Chondrocyte (in vitro differentiated cells): ENCODE results near the gene SLC7A6OS. TPM values are rescaled to one million over a fixed set of nuclear protein-coding genes. Genes with fewer than 3 reads are reported as not detected.

Experiments used
- DNase-seq: peaks from one replicate; pipeline ENCODE4 v3.0.0; 2021; ENCODE audit warnings: mixed read lengths, low spot score
- H3K27ac Mint-ChIP-seq: one replicate; pipeline ENCODE4 v1.8.0; 2021; ENCODE audit warnings: mild to moderate bottlenecking, moderate library complexity, mixed read lengths; ENCODE audit not compliant: unreplicated experiment
- H3K27me3 Mint-ChIP-seq: 2 replicates; pipeline ENCODE4 v1.8.0; 2021; ENCODE audit warnings: low read depth, mixed read lengths
- H3K36me3 Mint-ChIP-seq: 2 replicates; pipeline ENCODE4 v1.8.0; 2021; ENCODE audit warnings: low read depth, mixed read lengths
- H3K4me1 Mint-ChIP-seq: 2 replicates; pipeline ENCODE4 v1.8.0; 2021; ENCODE audit warnings: low read depth, mild to moderate bottlenecking, mixed read lengths
- H3K4me3 Mint-ChIP-seq: one replicate; pipeline ENCODE4 v1.8.0; 2021; ENCODE audit warnings: mild to moderate bottlenecking, moderate library complexity, mixed read lengths; ENCODE audit not compliant: unreplicated experiment
- H3K9me3 Mint-ChIP-seq: 2 replicates; pipeline ENCODE4 v1.8.0; 2021; ENCODE audit warnings: low read depth, mixed read lengths
- total RNA-seq: library from RNA; stranded (reverse); gene quantifications from 3 replicates; pipeline ENCODE4 v1.2.1, GENCODE V29; 2021
- TF ChIP-seq, protein P1 (sequence below): fragments of 200-600 bp; sonication (generic); IDR thresholded peaks from 2 replicates; pipeline ENCODE4 v1.5.0; 2021; ENCODE audit warnings: antibody characterized with exemption, mild to moderate bottlenecking, moderate library complexity

SLC7A6OS gene
- total RNA-seq, 1 donor from 2014 or later = 9.5 TPM

DNA sequence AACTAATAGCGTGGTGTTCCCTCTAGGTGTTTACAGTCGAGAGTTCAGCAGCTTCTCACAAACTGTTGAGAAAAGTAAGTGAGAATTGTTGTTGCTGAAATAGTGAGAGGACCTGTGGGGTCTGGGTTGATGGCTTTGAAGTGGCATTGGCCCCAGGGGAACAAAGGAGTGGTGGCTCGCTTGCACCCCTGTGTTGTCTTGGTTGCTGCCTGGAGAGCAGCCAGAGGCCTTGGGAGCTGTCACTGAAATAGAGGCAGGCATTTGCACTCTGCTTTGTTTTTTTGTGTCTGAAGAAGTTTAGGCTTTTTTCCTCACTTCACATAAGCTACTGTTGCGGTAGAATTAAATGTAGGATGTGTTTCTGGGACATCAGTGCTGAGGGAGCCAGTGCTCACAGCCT is 36.9 kb upstream of the SLC7A6OS start:
- peaks cover 38% of the 10 kb centered on the region for H3K36me3 Mint-ChIP-seq
- no peak overlapping the region for H3K27ac Mint-ChIP-seq
- no peak overlapping the region for H3K4me3 Mint-ChIP-seq
- no peak for DNase-seq
- TF ChIP-seq, protein P1, sequence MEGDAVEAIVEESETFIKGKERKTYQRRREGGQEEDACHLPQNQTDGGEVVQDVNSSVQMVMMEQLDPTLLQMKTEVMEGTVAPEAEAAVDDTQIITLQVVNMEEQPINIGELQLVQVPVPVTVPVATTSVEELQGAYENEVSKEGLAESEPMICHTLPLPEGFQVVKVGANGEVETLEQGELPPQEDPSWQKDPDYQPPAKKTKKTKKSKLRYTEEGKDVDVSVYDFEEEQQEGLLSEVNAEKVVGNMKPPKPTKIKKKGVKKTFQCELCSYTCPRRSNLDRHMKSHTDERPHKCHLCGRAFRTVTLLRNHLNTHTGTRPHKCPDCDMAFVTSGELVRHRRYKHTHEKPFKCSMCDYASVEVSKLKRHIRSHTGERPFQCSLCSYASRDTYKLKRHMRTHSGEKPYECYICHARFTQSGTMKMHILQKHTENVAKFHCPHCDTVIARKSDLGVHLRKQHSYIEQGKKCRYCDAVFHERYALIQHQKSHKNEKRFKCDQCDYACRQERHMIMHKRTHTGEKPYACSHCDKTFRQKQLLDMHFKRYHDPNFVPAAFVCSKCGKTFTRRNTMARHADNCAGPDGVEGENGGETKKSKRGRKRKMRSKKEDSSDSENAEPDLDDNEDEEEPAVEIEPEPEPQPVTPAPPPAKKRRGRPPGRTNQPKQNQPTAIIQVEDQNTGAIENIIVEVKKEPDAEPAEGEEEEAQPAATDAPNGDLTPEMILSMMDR = no peak
- no peaks in the 10 kb centered on the region for H3K9me3 Mint-ChIP-seq
- H3K27me3 Mint-ChIP-seq = no peaks in the 10 kb centered on the region
- H3K4me1 Mint-ChIP-seq = no peaks in the 10 kb centered on the region

DNA sequence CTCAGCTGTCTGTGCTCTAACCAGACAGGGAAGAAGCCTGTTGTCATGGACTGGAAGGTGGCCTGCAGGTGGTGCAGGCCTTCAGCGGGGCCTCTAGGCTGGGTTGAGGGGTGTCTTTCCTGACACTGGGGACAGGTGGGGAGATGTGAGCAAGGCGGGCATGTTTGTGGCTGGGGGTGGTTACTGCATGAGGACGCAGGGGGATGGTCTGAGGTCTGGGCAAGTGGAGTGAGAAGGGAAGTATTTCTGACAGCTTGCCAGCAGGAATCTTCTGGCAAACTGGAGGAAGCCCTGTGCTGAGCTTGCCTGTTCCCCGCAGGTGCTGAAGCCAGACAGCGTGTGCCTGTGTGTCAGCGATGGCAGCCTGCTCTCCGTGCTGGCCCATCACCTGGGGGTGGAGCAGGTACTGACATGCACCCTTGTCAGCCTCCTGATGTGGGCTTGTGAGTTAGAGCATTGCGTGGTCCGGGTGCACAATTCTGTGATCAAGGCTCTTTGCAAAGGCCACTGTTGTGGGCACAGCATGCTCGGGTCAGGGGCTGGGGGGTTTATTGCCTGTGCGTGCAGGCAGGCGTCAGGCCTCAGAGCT is 36.2 kb upstream of the SLC7A6OS start:
- H3K4me3 Mint-ChIP-seq = no peak overlapping the region
- no peaks in the 10 kb centered on the region for H3K4me1 Mint-ChIP-seq
- peaks cover 37% of the 10 kb centered on the region for H3K36me3 Mint-ChIP-seq
- TF ChIP-seq, protein P1 = no peak
- no peak overlapping the region for H3K27ac Mint-ChIP-seq
- DNase-seq = peak; percentile 81
- no peaks in the 10 kb centered on the region for H3K9me3 Mint-ChIP-seq
- H3K27me3 Mint-ChIP-seq = no peaks in the 10 kb centered on the region

DNA sequence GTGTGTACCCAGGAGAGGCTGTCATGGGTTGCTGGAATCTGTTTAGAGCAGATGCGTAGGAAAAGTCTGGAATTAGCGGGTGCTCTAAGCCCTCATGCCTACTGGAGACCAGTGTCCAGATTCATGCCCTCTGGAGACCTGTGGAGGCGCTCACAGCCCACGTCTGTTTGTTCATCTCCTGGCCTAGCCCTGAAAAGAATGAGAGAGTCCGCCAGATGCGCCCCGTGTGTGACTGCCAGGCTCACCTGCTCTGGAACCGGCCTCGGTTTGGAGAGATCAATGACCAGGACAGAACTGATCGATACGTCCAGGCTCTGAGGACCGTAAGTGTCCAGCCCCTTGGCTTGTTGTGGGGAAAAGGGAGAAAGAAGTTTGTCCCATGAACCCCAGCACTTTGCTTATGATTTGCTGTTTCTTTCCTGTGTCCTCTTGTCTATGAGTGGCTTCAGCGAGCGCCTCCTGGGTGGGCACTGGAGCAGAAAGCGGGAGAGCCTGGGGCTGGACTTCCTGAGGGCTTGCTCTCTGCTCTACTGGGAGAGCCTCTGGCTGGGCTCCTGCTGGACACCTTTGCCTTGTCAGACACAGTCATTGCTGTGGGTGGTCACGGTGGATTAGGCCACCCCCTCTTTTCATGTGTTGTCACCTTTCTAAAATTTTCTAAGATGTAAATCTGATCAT is 35.4 kb upstream of the SLC7A6OS start:
- TF ChIP-seq, protein P1 = no peak
- Mint-ChIP-seq H3K4me1 (no peaks in the 10 kb centered on the region), H3K36me3 (peaks cover 38% of the 10 kb centered on the region), H3K9me3 (no peaks in the 10 kb centered on the region), H3K4me3 (no peak overlapping the region), H3K27ac (no peak overlapping the region), H3K27me3 (no peaks in the 10 kb centered on the region)
- peak; percentile 67 for DNase-seq

GRCh38 chr16:68345351-68345810 is 34.6 kb upstream of the SLC7A6OS start:
- Mint-ChIP-seq H3K27me3 (no peaks in the 10 kb centered on the region), H3K27ac (no peak overlapping the region), H3K36me3 (peaks cover 42% of the 10 kb centered on the region), H3K4me1 (no peaks in the 10 kb centered on the region), H3K4me3 (no peak overlapping the region), H3K9me3 (no peaks in the 10 kb centered on the region)
- TF ChIP-seq, protein P1 = no peak
- no peak for DNase-seq

GRCh38 chr16:68344252-68344651 is 33.5 kb upstream of the SLC7A6OS start:
- no peak overlapping the region for H3K27ac Mint-ChIP-seq
- no peaks in the 10 kb centered on the region for H3K9me3 Mint-ChIP-seq
- TF ChIP-seq, protein P1 = no peak
- DNase-seq = no peak
- H3K27me3 Mint-ChIP-seq = no peaks in the 10 kb centered on the region
- no peaks in the 10 kb centered on the region for H3K4me1 Mint-ChIP-seq
- H3K36me3 Mint-ChIP-seq = peaks cover 41% of the 10 kb centered on the region
- H3K4me3 Mint-ChIP-seq = no peak overlapping the region
